HuH-7 (cell line): ENCODE data around the gene FCAMR.
"Not testable (repeated sequence)": the region's sequence is repeated elsewhere in the genome, so short reads cannot be mapped to it uniquely, and the experiment has no call there.

Experiments used
- DNase-seq: peaks from one replicate; pipeline ENCODE4 v3.0.0; 2011; ENCODE audit warnings: low spot score

The FCAMR gene

DNA sequence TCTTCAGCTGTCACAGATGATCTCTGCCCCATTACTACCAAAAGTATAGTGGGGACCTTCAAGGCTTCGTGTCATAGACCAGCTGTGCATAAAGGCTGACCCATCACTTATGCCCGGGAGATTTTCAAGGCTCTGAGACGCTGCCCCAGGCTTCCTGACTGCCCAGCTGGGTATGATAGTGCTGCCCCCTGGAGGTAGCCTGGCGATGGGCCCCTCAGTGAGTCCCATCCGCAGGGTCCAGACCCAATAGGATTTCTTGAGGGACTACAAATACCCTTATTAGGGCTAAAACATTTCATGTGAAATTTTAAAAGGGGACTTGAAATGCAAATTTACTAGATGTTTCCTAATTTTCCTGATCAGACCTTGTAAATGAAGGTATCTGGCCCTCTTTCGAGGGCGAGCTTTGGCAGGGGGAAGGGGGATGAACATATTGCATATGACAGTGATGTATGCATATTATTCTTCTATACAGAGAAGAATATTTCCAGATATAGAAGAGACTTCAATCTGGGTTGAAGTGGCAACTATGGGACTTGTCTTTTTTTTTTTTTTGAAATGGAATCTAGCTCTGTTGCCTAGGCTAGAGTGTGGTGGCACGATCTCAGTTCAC, 36.8 kb downstream of the FCAMR start:
- DNase-seq, result peak; percentile 70

DNA sequence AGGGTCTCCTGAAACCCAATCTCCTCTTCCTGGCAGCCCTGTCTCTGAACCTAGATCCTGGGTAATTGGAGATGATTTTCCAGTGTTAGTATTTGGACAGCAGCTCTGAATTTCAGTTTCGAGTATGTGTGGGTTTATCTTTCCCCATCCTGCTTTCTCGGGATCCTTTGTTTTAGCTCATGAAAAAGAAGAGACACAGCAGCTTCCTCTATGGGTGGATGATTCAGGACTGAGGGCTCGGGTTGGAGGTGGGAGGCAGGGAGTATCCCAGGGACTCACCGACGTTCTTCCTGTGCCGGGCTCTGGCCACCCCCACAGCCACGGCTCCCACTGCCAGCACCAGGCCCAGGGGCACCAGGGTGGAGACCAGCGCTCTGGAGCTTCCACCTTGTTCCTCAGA, 38.1 kb downstream of the FCAMR start:
- DNase-seq, result no peak

DNA sequence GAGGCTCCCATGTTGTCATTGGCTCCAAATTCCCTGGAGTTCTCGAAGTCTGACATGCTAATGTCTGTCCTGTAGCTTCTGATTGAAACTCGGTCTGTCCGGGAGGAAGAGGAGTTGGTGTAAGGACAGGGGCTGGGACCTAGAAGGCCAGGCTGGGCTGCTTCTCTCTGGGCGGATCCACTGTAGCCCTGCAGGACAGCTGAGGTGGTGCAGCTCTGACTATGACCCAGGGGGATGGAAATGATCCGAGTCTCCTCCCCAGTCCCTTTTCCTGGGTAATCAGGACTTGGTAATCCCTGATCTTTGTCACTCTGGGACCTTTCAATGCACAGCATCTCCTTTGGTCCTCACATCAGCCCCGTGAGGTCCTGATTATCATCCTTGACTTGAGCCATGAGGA, 38.6 kb downstream of the FCAMR start:
- no peak for DNase-seq

DNA sequence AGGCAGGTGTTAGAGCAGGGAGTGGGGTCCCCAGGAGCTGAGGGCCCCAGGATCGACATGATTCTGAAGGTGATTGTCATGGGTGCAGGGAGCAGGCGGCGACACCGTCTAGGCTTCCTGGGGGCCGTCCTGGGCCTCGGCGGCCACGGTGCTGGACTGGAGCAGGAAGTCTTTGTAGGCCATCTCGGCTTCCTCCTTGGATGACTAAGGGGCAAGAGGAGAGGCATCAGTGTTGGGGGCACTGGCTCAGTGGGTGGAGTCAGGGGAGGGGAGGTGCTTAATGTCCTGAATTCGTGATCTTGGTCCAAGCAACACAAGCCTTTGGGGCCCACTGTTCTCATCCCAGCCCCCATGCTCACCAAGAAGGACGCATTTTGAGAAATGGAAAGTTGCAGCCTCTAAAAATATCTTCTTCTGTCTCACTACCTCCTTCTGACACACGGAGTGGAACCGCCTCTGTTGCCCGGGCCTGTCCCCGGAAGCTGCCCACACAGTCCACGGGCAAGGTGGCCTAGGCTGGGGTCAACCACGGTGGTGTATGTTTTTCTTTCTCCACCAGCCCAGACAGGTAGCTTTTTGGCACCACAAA, 40.0 kb downstream of the FCAMR start:
- no peak for DNase-seq

DNA sequence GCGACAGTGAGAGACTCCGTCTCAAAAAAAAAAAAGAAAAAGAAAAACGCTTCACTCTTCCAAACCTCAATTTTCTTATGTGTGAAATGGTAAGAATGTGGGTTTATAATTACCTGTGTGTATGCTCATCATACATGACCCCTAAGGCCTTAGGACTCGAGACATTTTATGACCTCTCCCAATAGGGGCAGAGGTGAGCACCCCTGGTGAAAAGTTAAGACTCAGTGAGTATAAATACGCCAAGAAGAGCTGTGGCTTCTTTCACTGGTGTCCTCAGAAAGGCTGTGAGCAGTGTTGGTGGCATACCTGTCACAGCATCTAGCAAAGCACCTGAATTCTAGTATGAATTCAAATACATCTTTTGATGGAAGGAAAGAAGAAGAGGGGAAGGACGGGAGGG, 40.7 kb downstream of the FCAMR start:
- DNase-seq, result no peak

DNA sequence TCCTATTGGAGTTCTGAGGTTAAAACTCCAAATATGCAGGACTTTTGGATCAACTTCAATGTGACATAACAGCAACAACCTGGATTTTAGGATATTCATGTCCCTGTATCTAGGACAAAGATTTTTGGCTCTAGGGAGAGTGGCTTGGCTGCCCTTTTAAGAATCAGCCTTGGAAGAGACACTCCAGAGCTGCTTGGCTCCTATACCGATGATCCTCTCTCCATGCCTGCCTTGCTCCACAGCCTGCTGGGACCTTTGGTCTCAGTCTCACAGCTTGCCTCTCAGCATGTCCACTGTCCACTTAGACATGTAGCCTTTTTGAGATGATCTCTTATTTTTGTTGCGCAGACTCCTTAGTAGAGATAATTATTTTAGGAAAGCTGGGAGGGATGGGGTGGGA, 44.0 kb downstream of the FCAMR start:
- no peak for DNase-seq

DNA sequence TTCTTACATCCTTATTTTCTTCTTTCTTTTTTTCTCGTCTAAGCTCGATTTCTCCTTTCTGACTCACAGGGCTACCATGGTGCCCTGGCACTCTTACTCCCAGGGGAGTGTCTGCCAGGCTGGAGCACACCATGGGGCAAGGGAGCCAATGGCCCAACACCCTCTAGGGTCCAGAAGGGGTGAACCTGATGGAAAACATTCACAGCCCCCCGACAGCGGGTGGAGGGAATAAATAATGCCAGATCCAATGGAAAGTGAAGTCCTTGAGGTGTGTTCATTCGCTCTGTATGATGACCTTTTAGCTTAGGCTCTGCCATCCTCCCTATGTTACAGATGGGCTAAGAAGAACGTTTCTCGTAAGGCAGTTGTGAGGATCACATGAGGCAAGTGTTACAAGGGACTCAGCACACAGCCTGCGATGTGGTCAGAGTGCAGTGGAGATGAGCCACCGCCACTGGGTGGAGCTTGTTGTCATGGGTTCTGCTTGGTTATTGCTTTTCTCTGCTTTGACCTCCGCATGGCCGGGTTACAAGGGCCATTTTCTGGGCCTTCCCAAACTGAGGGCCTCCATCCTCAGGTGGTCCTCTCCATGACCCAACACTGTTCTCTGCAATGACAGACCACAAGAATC, 45.0 kb downstream of the FCAMR start:
- peak; percentile 44 for DNase-seq

DNA sequence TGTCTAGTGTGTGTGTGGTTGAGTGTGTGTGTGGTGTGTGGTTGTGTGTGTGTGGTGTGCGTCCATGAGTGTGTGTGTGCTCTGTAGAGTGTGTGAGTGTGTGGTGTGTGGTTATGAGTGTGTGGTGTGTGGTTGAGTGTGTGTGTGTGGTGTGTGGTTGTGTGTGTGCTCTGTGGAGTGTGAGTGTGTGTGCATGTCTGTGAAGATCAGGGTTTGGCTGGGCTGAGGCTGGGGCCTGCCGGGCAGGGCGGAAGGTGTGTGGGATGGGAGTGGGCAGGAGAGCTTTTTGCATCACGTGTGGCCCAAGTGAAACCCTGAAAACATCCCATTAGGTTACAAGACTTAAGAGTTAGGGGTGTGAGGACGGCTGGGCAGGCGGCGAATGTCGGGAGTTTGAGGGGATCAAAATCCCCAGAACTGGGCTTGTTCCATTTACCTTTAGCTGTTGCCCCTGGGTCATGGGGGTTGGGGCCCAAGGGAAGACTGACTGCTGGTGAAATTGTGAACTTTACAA, 45.6 kb downstream of the FCAMR start:
- DNase-seq, result no peak

DNA sequence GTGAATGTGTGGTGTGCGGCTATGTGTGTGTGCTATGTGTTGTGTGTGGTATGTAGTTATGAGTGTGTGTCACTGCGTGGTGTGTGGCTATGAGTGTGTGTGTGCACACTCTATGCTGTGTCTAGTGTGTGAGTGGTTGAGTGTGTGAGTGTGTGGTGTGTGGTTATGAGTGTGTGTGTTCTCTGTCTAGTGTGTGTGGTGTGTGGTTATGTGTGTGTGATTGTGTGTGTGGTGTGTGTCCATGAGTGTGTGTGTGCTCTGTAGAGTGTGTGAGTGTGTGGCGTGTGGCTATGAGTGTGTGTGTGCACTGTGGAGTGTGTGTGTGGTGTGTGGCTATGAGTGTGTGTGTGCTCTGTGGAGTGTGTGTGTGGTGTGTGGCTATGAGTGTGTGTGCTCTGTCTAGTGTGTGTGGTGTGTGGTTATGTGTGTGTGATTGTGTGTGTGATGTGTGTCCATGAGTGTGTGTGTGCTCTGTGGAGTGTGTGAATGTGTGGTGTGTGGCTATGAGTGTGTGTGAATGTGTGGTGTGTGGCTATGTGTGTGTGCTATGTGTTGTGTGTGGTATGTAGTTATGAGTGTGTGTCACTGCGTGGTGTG, 46.2 kb downstream of the FCAMR start:
- DNase-seq, result not testable (repeated sequence)

DNA sequence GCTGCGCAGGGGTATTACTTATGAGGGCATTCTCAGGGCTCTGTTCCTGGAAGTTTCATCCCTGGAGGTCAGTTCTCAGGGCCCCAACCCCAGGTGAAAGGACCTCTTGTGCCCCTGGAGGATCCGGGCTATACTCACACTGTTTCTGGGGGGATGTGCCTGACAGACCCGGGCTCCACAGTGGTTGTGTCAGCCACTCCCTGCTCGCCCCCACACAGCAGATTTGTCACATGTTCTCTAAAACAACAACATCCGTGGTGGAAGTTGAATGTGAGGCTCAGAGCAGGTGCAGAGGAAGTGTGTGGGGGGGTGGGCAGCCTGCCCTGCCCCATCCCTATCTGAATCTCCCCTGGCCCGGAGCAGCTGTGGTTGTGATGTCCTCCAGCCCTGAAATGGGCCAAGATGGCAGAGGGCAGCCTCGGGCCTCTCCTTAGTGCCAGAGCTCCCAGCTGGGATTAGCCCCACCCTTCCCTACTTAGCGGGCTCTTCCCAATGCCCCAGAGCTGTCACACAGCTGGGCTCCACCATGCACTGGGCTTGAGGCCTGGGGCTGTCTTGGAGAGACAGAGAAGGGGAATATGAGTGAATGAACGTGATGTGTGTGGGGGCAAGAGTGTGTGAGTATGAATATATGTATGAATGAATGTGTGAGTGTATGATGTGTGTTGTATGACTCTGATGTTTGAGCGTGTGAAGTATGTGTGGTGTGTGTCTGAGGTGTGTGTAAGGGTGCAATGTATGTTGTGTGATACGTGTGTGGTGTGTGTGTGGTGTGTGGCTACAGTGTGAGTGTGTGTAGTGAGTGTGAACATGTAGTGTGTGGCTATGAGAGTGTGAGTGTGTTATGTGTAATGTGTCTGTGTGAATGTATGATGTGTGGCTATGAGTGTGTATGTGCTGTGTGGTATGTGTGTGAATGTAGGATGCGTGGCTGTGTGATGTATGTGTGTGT, 47.0 kb downstream of the FCAMR start:
- no peak for DNase-seq

DNA sequence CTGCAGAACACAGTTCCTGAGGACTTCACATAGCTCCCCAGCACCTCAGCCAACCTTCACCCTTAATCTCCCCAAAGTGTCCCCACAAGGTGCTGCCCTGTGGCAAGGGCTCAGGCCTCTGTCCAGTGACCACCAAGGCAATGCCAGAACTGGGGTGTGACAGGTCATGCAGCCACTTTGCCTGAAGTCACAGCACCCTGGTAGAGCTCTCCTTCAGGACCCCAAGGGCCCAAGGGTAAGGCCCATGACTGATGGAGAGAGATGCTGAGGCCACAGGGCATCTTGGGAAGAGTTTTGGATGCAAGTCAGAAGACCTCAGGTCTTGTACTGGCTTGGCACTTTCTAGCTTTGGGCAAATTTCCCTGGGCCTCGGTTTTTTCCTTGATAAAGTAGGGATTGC, 47.7 kb downstream of the FCAMR start:
- DNase-seq, result no peak

DNA sequence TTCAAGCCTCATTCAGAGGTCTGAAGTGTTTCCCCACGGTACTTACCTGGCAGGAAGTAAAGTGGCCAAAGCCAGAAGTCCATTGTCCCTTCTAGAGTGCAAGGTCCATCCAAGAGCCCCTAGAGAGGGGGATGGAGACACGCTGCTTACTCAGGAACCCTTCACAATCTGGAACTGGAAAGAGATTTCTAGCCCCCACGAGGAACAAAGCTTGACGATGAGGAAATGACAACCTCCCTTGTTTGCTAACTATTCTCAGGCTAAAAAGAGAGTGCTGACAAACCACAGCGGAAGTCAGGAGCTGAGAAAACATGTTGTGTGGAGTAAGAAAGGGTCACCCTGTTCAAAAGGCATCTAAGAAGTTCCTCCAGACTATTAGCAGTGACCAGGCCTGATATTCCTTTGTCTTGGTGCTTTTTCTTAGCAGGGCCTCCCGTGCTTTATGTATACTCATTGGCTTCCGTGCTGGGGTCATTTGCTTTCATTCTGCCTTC, 48.4 kb downstream of the FCAMR start, which contains the start of gene FCMR:
Gene FCMR (minus strand): TSS at position 170 of the 494 bp plus-strand sequence. CDS start 87 bp downstream, at position 83.
- no peak for DNase-seq

DNA sequence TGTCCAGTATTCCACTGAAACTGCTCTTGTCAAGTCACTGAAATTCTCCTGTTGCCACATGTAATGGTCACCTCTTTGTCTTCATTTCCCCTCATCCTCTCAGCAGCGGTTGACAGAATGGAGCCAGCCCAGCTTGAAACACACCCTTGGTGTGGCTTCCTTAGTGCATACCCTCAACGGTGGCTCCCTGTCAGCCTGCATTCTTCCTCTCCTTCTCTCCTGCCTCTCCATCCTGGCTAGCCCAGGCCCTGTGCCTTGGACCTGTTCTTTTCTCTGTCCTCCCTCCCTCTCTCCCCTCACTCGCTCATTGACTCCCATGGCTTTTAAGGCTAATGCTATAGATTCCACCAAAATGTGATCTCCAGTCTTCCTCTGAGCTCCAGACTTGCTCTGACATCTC, 52.2 kb downstream of the FCAMR start:
- DNase-seq, result no peak

DNA sequence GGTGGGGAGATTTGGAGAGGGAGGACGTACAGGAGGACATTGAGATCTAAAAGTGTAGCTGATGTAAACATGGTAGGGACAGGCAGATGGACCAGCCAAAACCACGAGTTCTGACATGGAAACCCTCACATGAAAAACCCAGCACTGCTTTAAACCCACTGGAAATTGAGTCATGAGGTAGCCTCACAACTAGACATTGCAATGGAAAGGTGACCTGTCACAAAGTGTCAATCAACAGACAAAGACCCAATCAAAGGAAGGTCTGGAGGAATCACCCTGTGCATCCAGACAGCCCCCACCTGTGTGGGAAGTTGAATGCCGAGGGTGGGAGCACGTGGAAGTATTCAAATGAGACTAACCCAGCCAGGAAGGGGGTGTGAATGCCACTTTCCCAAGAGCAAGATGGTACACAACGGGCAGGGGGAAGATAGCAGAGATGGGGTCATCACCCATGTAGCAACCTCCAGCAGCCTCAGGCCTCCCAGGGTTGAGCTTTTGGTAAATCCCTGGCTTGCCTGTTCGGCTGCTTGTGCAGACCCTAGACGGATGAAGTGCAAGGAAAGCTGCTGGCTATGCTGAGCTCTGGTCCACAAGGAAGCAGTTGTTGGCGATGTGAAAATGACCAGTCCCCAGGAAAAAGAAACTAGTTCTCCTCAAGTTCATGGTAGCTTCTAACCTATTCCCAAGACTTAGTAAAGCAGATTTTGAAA, 54.1 kb downstream of the FCAMR start:
- DNase-seq, result no peak

DNA sequence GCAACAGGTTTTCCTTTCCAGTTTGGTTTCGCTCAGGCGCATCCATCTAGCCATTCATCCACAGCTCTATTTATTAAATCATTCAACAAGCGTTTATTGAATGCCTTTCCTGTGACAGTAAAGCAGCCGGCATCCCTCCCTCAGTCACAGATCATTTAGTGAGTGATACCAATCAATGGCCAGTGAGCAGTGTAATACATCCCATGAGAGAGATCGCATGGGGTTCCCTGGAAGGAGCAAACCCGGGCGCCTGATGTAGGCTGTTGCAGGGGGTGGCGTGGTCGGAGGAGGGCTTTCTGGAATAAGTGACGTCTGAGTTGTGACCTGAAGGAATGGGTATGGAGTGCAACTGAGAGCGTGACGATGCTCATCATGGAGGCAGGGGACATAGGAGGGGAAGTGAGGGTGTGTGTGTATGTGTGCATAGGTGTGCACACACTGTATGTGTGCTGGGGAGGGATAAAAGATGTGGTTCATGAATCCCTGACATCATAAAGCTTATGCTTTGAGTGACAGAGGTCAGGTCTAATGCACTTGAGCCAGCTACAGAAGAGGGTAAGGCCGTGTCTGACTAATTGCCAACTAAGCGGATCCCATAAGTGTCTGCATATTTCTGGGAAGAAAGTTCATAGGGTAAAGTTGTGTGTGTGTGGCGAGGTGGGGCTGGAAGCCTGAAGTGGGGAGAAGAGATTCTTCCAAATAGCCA, 55.1 kb downstream of the FCAMR start:
- DNase-seq, result no peak

DNA sequence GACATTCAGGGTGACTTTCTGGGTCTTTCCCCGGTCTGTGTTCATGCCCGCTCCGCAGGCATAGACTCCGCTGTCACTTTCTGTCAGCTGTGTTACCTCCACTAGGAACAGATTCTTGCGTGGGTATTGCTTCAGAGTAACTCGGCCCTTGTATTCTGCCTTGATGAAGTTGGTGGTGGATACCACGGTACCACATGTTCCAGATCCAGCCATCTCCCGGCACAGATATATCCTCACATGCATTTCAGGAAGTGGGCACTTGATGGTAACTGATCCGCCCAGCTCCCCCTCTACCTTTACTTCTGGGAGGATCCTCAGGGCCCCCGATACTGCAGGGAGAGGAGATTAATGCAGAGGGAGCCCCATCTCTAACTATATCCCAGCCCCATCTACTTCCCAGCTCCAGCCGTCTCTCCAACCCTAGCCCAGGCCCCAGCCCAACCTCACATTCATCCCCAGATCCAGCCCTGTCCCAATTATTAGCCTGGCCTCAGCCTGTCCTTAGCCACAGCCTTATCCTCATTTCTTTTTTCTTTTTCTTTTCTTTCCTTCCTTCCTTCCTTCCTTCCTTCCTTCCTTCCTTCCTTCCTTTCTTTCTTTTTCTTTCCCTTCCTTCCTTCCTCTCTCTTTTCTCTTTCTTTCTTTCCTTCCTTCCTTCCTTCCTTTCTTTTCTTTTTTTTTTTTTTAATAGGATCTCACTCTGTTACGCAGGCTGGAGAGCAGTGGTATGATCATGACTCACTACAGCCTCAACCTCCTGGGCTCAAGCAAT, 56.3 kb downstream of the FCAMR start:
- DNase-seq, result no peak

DNA sequence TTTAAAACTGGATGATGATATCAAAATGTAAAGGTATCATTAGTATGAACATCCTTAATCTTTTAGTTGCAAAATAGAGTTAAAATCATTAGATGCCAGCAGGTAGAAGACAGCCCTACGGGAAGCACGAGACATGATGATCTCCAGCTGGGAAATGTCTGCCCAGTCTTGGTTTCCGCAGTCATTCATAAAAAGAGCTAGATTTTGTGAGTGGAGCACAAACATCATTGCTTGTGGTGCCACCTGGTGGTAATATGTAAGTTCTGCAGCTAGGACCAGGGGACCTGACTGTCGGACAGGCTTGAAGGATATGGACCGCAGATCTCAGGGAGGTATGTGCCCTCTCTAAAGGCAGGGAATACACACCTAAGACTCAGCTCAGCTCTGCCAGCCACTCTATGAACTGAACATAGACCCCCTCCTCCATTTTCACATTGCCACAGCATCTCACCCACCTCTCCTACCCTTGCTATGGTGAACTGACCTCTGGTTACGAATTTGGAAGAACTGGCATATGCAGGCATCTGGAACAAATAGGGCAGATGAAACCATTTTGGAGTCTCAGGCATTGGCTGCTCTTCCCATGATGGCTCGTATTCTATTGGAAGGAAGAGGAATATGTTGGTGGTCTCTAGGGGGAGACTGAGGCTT, 57.7 kb downstream of the FCAMR start:
- peak; percentile 71 for DNase-seq

DNA sequence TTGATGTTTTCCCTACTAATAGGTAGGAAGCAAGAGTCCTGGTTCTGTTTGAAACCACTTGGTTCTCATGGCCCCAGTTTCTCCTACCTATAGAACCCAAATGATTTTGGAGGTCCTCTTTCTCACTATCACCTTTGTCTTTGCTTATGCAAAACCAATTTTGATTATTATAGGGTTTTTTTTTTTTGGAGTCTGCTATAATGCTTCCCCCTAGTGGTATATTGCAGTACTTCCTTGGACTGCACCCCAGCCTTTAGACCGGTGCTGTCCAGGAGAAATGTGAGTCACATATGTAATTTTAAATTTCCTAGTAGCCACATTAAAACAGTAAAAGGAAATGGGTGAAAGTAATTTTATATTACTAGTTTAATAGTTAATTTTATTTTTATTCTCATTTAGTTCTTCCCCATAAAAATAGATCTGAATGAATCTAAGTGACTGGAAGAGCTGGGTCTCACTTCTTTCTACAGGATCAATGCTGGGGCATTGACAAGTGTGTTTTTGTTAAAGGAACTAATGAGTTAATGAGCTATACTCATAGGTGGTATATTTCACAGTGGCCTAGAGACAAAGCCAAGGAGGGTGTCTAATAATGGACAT, 59.1 kb downstream of the FCAMR start:
- peak; percentile 64 for DNase-seq

DNA sequence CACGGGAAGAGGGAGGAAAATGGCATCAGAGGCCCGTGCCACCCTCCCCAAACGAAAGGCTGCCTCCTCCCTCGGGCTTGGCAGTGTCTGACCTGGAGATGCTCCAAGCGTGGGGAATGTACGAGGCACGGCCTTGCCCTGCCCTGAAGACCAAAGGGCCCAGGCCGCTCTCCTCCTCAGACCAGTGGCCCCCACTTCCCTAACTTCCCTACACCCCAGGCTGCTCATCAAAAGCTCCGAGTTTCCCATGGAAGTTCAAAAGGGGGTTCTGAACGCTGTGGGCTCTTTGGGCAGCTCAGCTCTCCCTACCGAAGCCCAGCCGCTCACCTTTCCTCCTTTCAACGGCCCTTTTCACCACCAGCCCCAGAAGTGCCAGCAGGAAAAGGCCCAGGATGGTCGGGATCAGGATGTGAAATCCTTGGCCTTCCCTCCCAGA, 60.4 kb downstream of the FCAMR start:
- no peak for DNase-seq
